Measurements from ENCODE around the gene TERT.

GRCh38 chr5:1300581-1301083 is 5.8 kb upstream of the TERT start:
- no peak for TF ChIP-seq MAX (IDR thresholded peaks at IDR 0.05)
- TF ChIP-seq CTCF (IDR thresholded peaks at IDR 0.05): no peak
- TF ChIP-seq RCOR1 (IDR thresholded peaks at IDR 0.05; ENCODE audit: low read depth, low read length): no peak
- no peak for TF ChIP-seq NPAS2 (CRISPR knock-in tag; IDR thresholded peaks at IDR 0.05; ENCODE audit: borderline replicate concordance)
- TF ChIP-seq POLR2A (IDR thresholded peaks at IDR 0.05; ENCODE audit: low read length): no peak
- no peak for TF ChIP-seq HOXA7 (CRISPR knock-in tag; IDR thresholded peaks at IDR 0.05)
- TF ChIP-seq CHD4 (IDR thresholded peaks at IDR 0.05; ENCODE audit: borderline replicate concordance): no peak
- TF ChIP-seq CHD2 (IDR thresholded peaks at IDR 0.05; ENCODE audit: low read length, partially characterized antibody): no peak
- TF ChIP-seq RNF2 (IDR thresholded peaks at IDR 0.05; ENCODE audit: borderline replicate concordance, low read depth): no peak
- TF ChIP-seq REST (IDR thresholded peaks at IDR 0.05): no peak
- TF ChIP-seq ZFP36 (IDR thresholded peaks at IDR 0.05; ENCODE audit: borderline replicate concordance, partially characterized antibody): no peak
- no peak for TF ChIP-seq RFX5 (IDR thresholded peaks at IDR 0.05)
- no peak for TF ChIP-seq MYC (IDR thresholded peaks at IDR 0.05; ENCODE audit: borderline replicate concordance, low read length)
- TF ChIP-seq SMC3 (IDR thresholded peaks at IDR 0.05): no peak
